H1 (cell line): Measurements from ENCODE around the gene DENND6B. TPM values are rescaled to one million over a fixed set of nuclear protein-coding genes. Genes with fewer than 3 reads are reported as not detected.

Experiments used
- CTCF ChIA-PET: fragments of 300-600 bp; sonication (Branson Sonifier 250); formaldehyde crosslinking; loops from one replicate; lab custom pipeline; 2021; ENCODE audit not compliant: partially characterized antibody; lab: Charles Lee
- POLR2A ChIA-PET: fragments of 300-600 bp; sonication (Branson Sonifier 250); formaldehyde crosslinking; loops from one replicate; lab custom pipeline; 2021; ENCODE audit warnings: inconsistent platforms; ENCODE audit not compliant: partially characterized antibody; lab: Charles Lee
- DNase-seq, 2 experiments: peaks; one replicate each; pipeline versions ENCODE4 v3.0.0 to v3.0.0-alpha.2; 2010 to 2022; ENCODE audit warnings: low spot score in 2 of 2, low read depth in 1 of 2, mixed read lengths in 1 of 2
- FAIRE-seq: peaks from 2 replicates; lab custom pipeline; 2011; peaks lifted over from hg19 to GRCh38; lab: Jason Lieb, UNC
- H2AFZ ChIP-seq: 2 replicates; pipeline ENCODE4 v1.8.1; 2012; ENCODE audit warnings: low read length, inconsistent platforms
- H2AK5ac ChIP-seq: 2 replicates; pipeline ENCODE4 v1.6.1; 2013; ENCODE audit warnings: low read depth, low read length
- H2BK120ac ChIP-seq: replicated peaks from 2 replicates; pipeline ENCODE3; 2013; ENCODE audit warnings: low read depth, low read length, inconsistent platforms
- H2BK12ac ChIP-seq: 2 replicates; pipeline ENCODE4 v1.6.1; 2013; ENCODE audit warnings: low read depth, low read length
- H2BK15ac ChIP-seq: 2 replicates; pipeline ENCODE4 v1.6.1; 2013; ENCODE audit warnings: low read length
- H2BK20ac ChIP-seq: 2 replicates; pipeline ENCODE4 v1.6.1; 2013; ENCODE audit warnings: low read length
- H2BK5ac ChIP-seq: 2 replicates; pipeline ENCODE4 v1.6.1; 2013; ENCODE audit warnings: low read depth, low read length
- H3K14ac ChIP-seq: 2 replicates; pipeline ENCODE4 v1.6.1; 2013; ENCODE audit warnings: inconsistent platforms; ENCODE audit not compliant: insufficient read length
- H3K18ac ChIP-seq: 2 replicates; pipeline ENCODE4 v1.6.1; 2013; ENCODE audit warnings: low read length; ENCODE audit errors: extremely low read depth
- H3K23ac ChIP-seq: 2 replicates; pipeline ENCODE4 v1.6.1; 2013; ENCODE audit warnings: inconsistent platforms; ENCODE audit not compliant: insufficient read length
- H3K23me2 ChIP-seq: 2 replicates; pipeline ENCODE4 v1.6.1; 2013; ENCODE audit warnings: low read depth, low read length
- H3K27ac ChIP-seq: 2 replicates; pipeline ENCODE4 v1.6.1; 2011; ENCODE audit warnings: low read depth, low read length, inconsistent platforms
- H3K27me3 ChIP-seq, 4 experiments: replicated peaks in 1 of 4; 1 replicate in 1 of 4; 2 replicates in 3 of 4; pipeline versions ENCODE4 v1.6.1 to v1.8.1; 2011 to 2013; ENCODE audit warnings: low read length in 3 of 4, mild to moderate bottlenecking in 3 of 4, inconsistent platforms in 2 of 4, mixed read lengths in 2 of 4, moderate library complexity in 1 of 4; ENCODE audit not compliant: control insufficient read depth in 3 of 4, insufficient read depth in 3 of 4; ENCODE audit errors: extremely low read depth in 1 of 4
- H3K36me3 ChIP-seq, 4 experiments: 2 replicates each; pipeline versions ENCODE4 v1.6.1 to v1.8.1; 2011 to 2013; ENCODE audit warnings: mild to moderate bottlenecking in 4 of 4, low read length in 3 of 4, moderate library complexity in 2 of 4, control low read depth in 1 of 4, inconsistent platforms in 1 of 4; ENCODE audit not compliant: insufficient read depth in 4 of 4, control insufficient read depth in 2 of 4
- H3K4ac ChIP-seq: replicated peaks from 2 replicates; pipeline ENCODE3; 2013; ENCODE audit warnings: low read length, low read depth, mixed read lengths, inconsistent platforms; ENCODE audit not compliant: insufficient read length
- H3K4me1 ChIP-seq, 4 experiments: replicated peaks in 1 of 4; 1 replicate in 1 of 4; 2 replicates in 3 of 4; pipeline versions ENCODE4 v1.6.1 to v1.8.1; 2011 to 2013; ENCODE audit warnings: low read length in 3 of 4, inconsistent platforms in 2 of 4, mixed read lengths in 1 of 4; ENCODE audit not compliant: insufficient read depth in 4 of 4, control insufficient read depth in 3 of 4
- H3K4me2 ChIP-seq, 2 experiments: 2 replicates each; pipeline versions ENCODE4 v1.6.1 to v1.8.1; 2011 to 2013; ENCODE audit warnings: low read depth in 2 of 2, low read length in 2 of 2, control low read depth in 1 of 2, inconsistent platforms in 1 of 2, mild to moderate bottlenecking in 1 of 2; ENCODE audit not compliant: insufficient read depth in 1 of 2
- H3K4me3 ChIP-seq, 4 experiments: fragments of 200-600, 300-600 bp in 1 of 4; sonication (generic), shearing (Covaris generic), sonication (Bioruptor Twin) in 1 of 4; 2 replicates each; pipeline versions ENCODE4 v1.5.1 to v1.8.1; 2011 to 2016; ENCODE audit warnings: low read length in 4 of 4, low read depth in 3 of 4, control low read depth in 2 of 4, inconsistent platforms in 2 of 4, mild to moderate bottlenecking in 2 of 4, mixed read lengths in 1 of 4, moderate library complexity in 1 of 4; ENCODE audit not compliant: insufficient read depth in 2 of 4; ENCODE audit errors: extremely low read depth in 1 of 4
- H3K56ac ChIP-seq: replicated peaks from 2 replicates; pipeline ENCODE3; 2013; ENCODE audit warnings: low read depth, mild to moderate bottlenecking, mixed read lengths, low read length, inconsistent platforms; ENCODE audit not compliant: insufficient read length
- H3K79me1 ChIP-seq: 2 replicates; pipeline ENCODE4 v1.6.1; 2013; ENCODE audit warnings: low read depth, low read length, control low read depth
- H3K79me2 ChIP-seq, 2 experiments: 2 replicates each; pipeline versions ENCODE4 v1.6.1 to v1.8.1; 2012 to 2013; ENCODE audit warnings: low read length in 2 of 2, mild to moderate bottlenecking in 2 of 2, inconsistent platforms in 1 of 2; ENCODE audit not compliant: insufficient read depth in 2 of 2, control insufficient read depth in 1 of 2
- H3K9ac ChIP-seq, 4 experiments: replicated peaks in 1 of 4; 1 replicate in 1 of 4; 2 replicates in 3 of 4; pipeline versions ENCODE4 v1.6.1 to v1.8.1; 2011 to 2013; ENCODE audit warnings: low read depth in 3 of 4, low read length in 3 of 4, control low read depth in 2 of 4, mild to moderate bottlenecking in 2 of 4, moderate library complexity in 2 of 4, inconsistent platforms in 1 of 4; ENCODE audit errors: extremely low read depth in 1 of 4
- H3K9me3 ChIP-seq, 2 experiments: 2 replicates each; pipeline versions ENCODE4 v1.6.1 to v1.8.1; 2012 to 2013; ENCODE audit warnings: mild to moderate bottlenecking in 2 of 2, moderate library complexity in 2 of 2, control low read depth in 1 of 2, inconsistent platforms in 1 of 2, low read depth in 1 of 2, low read length in 1 of 2, mixed read lengths in 1 of 2; ENCODE audit not compliant: insufficient read depth in 2 of 2
- H4K20me1 ChIP-seq, 2 experiments: replicated peaks in 1 of 2; 2 replicates each; pipeline versions ENCODE3 to v1.8.1; 2011 to 2013; ENCODE audit warnings: inconsistent platforms in 2 of 2, low read length in 2 of 2, mild to moderate bottlenecking in 1 of 2; ENCODE audit not compliant: insufficient read depth in 2 of 2, control insufficient read depth in 1 of 2
- H4K5ac ChIP-seq: 2 replicates; pipeline ENCODE4 v1.6.1; 2013; ENCODE audit warnings: low read length, low read depth, mixed read lengths, inconsistent platforms; ENCODE audit not compliant: insufficient read length
- H4K8ac ChIP-seq: 2 replicates; pipeline ENCODE4 v1.8.0; 2013; ENCODE audit warnings: mild to moderate bottlenecking, moderate library complexity, low read length, inconsistent platforms; ENCODE audit not compliant: insufficient read depth; ENCODE audit errors: extremely low read depth
- H4K91ac ChIP-seq: replicated peaks from 2 replicates; pipeline ENCODE3; 2013; ENCODE audit warnings: low read length, mixed read lengths, inconsistent platforms; ENCODE audit not compliant: insufficient read length
- CREB1 ChIP-seq: IDR thresholded peaks from 2 replicates; pipeline ENCODE4 v1.6.1; 2012; ENCODE audit warnings: inconsistent platforms
- EP300 ChIP-seq, 2 experiments: IDR thresholded peaks; 1 replicate in 1 of 2; 2 replicates in 1 of 2; pipeline ENCODE4 v1.6.1; 2011 to 2012; ENCODE audit warnings: low read depth in 2 of 2, low read length in 2 of 2, mild to moderate bottlenecking in 2 of 2, borderline replicate concordance in 1 of 2, inconsistent platforms in 1 of 2, moderate library complexity in 1 of 2
- EZH2 ChIP-seq: fragments of 200-600 bp; sonication (generic); IDR thresholded peaks from 2 replicates; pipeline ENCODE4 v1.7.1; 2012; ENCODE audit warnings: low read depth, mild to moderate bottlenecking, moderate library complexity, low read length, inconsistent platforms; ENCODE audit not compliant: severe bottlenecking
- GTF2F1 ChIP-seq: IDR thresholded peaks from 2 replicates; pipeline ENCODE4 v1.6.1; 2012; ENCODE audit warnings: low read depth, low read length, improper control_type of control experiment, borderline replicate concordance
- MAX ChIP-seq: IDR thresholded peaks from 2 replicates; pipeline ENCODE4 v1.6.1; 2012; ENCODE audit warnings: inconsistent platforms
- PHF8 ChIP-seq: fragments of 200-600 bp; sonication (generic); conservative IDR thresholded peaks from 2 replicates; pipeline ENCODE4 v1.7.1; 2012; ENCODE audit warnings: low read depth, mild to moderate bottlenecking, inconsistent platforms, low read length, moderate library complexity
- POU5F1 ChIP-seq: IDR thresholded peaks from 2 replicates; pipeline ENCODE4 v1.6.1; 2011; ENCODE audit warnings: low read depth, mild to moderate bottlenecking, low read length, moderate library complexity
- RFX5 ChIP-seq: IDR thresholded peaks from 2 replicates; pipeline ENCODE4 v1.6.1; 2011; ENCODE audit warnings: low read depth, low read length, improper control_type of control experiment, borderline replicate concordance
- SIRT6 ChIP-seq: IDR thresholded peaks from one replicate; pipeline ENCODE4 v1.7.1; 2012; ENCODE audit warnings: low read length, inconsistent platforms
- SRF ChIP-seq: IDR thresholded peaks from 2 replicates; pipeline ENCODE4 v1.6.1; 2011; ENCODE audit warnings: mild to moderate bottlenecking, low read depth, low read length, moderate library complexity
- TAF7 ChIP-seq: optimal IDR thresholded peaks from 2 replicates; pipeline ENCODE3; 2011; ENCODE audit warnings: low read depth, mild to moderate bottlenecking, inconsistent platforms, low read length, moderate library complexity, borderline replicate concordance
- YY1 ChIP-seq: IDR thresholded peaks from 2 replicates; pipeline ENCODE4 v1.6.1; 2011; ENCODE audit warnings: low read depth, mild to moderate bottlenecking, low read length
- WGBS, 2 experiments: shearing (Covaris generic) in 1 of 2; methylation state at CpG; one replicate each; pipeline versions ENCODE4 v1.1.6 to v1.1.7; 2013 to 2015; ENCODE audit warnings: low lambda C conversion rate in 2 of 2, mixed read lengths in 2 of 2, inconsistent platforms in 1 of 2, low coverage in 1 of 2, missing lambda C conversion rate in 1 of 2; ENCODE audit not compliant: insufficient replicate concordance in 2 of 2, insufficient coverage in 1 of 2, insufficient read length in 1 of 2; ENCODE audit errors: extremely low coverage in 1 of 2, missing lambda C conversion rate in 1 of 2; 5-methylcytosine and 5-hydroxymethylcytosine counted together
- polyA plus RNA-seq, 7 experiments: library from polyadenylated mRNA; depleted of rRNA in 3 of 7; stranded (reverse) in 5 of 7; unstranded in 2 of 7; fragments of >200 nt in 5 of 7; fragments of 200-250 nt in 2 of 7; gene quantifications; 1 replicate in 5 of 7; 2 replicates in 1 of 7; 4 replicates in 1 of 7; pipeline versions ENCODE4 v1.2.1 to v1.2.3, GENCODE V29; 2011 to 2013; ENCODE audit warnings: missing spikeins in 2 of 7, mixed read lengths in 2 of 7
- total RNA-seq: library from RNA; stranded (reverse); fragmentation: NEBNext Ultra II Directional; extraction: Animal tissue kit (Norgen Biotek cat#: 25700); gene quantifications from 2 replicates; pipeline ENCODE4 v1.2.1, GENCODE V29; 2021

DENND6B gene
- total and polyA plus RNA-seq, 2 of the 8 experiments (the other 6 are each of a cell fraction or from before 2014, with no cell fraction given): 1.1 to 1.9 TPM

DNA sequence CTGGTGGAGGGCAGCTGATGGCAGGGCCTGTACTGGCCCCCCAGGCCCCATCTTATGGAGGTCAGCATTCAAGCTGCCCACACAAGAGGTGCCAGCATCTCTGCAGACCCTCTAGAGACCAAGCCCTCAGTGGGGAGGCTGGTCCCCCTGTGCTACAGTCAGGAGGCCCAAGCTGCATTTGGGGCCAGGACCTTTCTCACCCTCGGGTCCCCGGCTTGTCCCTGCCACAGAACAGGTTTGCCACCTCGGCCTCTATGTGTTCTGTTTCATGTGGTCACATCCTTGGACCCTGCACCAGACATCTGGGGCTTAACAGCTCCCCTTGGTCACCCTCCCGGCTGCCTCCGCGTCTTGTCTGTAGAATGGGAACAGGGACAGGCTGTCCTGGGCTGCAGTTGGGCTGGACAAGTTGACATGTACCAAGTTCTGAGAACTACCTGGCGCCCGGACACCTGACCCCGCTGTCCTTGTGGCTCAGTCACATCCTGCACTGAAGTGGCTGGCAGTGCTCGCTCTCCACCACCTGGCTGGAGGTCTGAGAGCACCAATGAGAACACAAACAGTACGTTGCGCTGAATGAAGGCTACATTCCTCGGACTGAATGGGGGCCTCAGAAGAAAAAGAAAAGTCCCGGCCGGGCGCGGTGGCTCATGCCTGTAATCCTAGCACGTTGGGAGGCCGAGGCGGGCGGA lies 16.6 kb downstream of the DENND6B start:
- Histone ChIP-seq H3K4me2 (no peak overlapping the region), H3K23ac (no peak overlapping the region), H4K5ac (no peak overlapping the region), H3K9ac (no peak overlapping the region), H3K79me2 (peaks cover 0 to 3% of the 10 kb centered on the region in 2 experiments; a peak in 2 of 4 replicates), H3K4ac (no peak overlapping the region), H3K27me3 (no peaks in the 10 kb centered on the region; a peak in 2 of 7 replicates), H2BK120ac (no peak overlapping the region), H2BK12ac (no peak overlapping the region), H4K91ac (peak overlapping the region; percentile 9), H2BK15ac (peak overlapping the region; percentile 61; the same call in 1 of the 2 replicates), H3K56ac (no peak overlapping the region), H2AFZ (no peak overlapping the region), H4K8ac (no peak overlapping the region), H3K9me3 (no peaks in the 10 kb centered on the region; a peak in 1 of 4 replicates), H3K4me1 (peaks cover 3 to 29% (median 16%) of the 10 kb centered on the region in 4 experiments; a peak in 6 of 7 replicates), H3K36me3 (no peaks in the 10 kb centered on the region), H2BK20ac (no peak overlapping the region), H3K4me3 (no peak overlapping the region), H3K18ac (no peak overlapping the region), H3K23me2 (peaks cover 2% of the 10 kb centered on the region; the same call in 1 of the 2 replicates), H2BK5ac (peak overlapping the region; percentile 52; the same call in 1 of the 2 replicates), H2AK5ac (peak overlapping the region; percentile 60; the same call in 1 of the 2 replicates), H3K27ac (no peak overlapping the region), H3K79me1 (no peaks in the 10 kb centered on the region; the same call in 1 of the 2 replicates), H4K20me1 (peaks cover 0 to 4% of the 10 kb centered on the region in 2 experiments), H3K14ac (no peak overlapping the region)
- 92% methylated on average over 21 of the region's 21 CpGs; no CpG with 5 or more reads in 1 of the 2 experiments for WGBS, 2 experiments
- ChIA-PET POLR2A (interaction anchor here (0.9 to 1.8 kb wide), 2 partner anchors 16 kb away, joined by 5 to 9 read pairs; partner anchors contain the start of gene DENND6B), CTCF (interaction anchor here (0.9 to 2.2 kb wide), 4 partner anchors 11 to 34 kb away, joined by 3 to 7 read pairs (median 6); no protein-coding TSS in a partner anchor)
- FAIRE-seq (no peak), DNase-seq (no peak)
- TF ChIP-seq RFX5 (no peak), PHF8 (no peak), TAF7 (no peak), YY1 (no peak), EZH2 (no peak), GTF2F1 (no peak), SIRT6 (no peak), POU5F1 (no peak), EP300 (IDR thresholded peaks at IDR 0.05; ENCODE audit: borderline replicate concordance in 1 of 2, low read depth in 2 of 2, low read length in 2 of 2) (no peak), CREB1 (no peak), SRF (no peak), MAX (no peak)
